Osteoblast (primary cell): ENCODE data around the gene TENM4. TPM values are rescaled to one million over a fixed set of nuclear protein-coding genes. Genes with fewer than 3 reads are reported as not detected.

Experiments
- DNase-seq: peaks from one replicate; pipeline ENCODE4 v3.0.0; 2011; ENCODE audit warnings: low spot score, mixed read lengths; ENCODE audit not compliant: insufficient read length; ENCODE audit errors: missing footprints
- H2AFZ ChIP-seq: 2 replicates; pipeline ENCODE4 v1.6.0; 2011; ENCODE audit warnings: mild to moderate bottlenecking, low read length
- H3K27ac ChIP-seq: 2 replicates; pipeline ENCODE4 v1.5.1; 2011; ENCODE audit warnings: mild to moderate bottlenecking, low read depth, low read length, moderate library complexity
- H3K27me3 ChIP-seq: 2 replicates; pipeline ENCODE4 v1.6.0; 2012; ENCODE audit warnings: mild to moderate bottlenecking, control low read depth, inconsistent platforms, low read length, moderate library complexity; ENCODE audit not compliant: insufficient read depth
- H3K36me3 ChIP-seq: 2 replicates; pipeline ENCODE4 v1.5.1; 2011; ENCODE audit warnings: mild to moderate bottlenecking, low read length, control low read depth, moderate library complexity; ENCODE audit not compliant: insufficient read depth
- H3K4me1 ChIP-seq: 2 replicates; pipeline ENCODE4 v1.5.1; 2011; ENCODE audit warnings: mild to moderate bottlenecking, low read length, control low read depth, moderate library complexity; ENCODE audit not compliant: insufficient read depth
- H3K4me2 ChIP-seq: 2 replicates; pipeline ENCODE4 v1.6.0; 2011; ENCODE audit warnings: mild to moderate bottlenecking, low read length; ENCODE audit not compliant: insufficient read depth
- H3K4me3 ChIP-seq: fragments of 200-600 bp; sonication (generic); 3 replicates; pipeline ENCODE4 v1.5.1; 2012; ENCODE audit warnings: mild to moderate bottlenecking, low read length, inconsistent platforms; ENCODE audit not compliant: insufficient read depth
- H3K79me2 ChIP-seq: 2 replicates; pipeline ENCODE4 v1.6.0; 2012; ENCODE audit warnings: mild to moderate bottlenecking, low read length, control low read depth, inconsistent platforms; ENCODE audit not compliant: insufficient read depth
- H3K9me3 ChIP-seq: 2 replicates; pipeline ENCODE4 v1.5.1; 2011; ENCODE audit warnings: low read depth, low read length, control low read depth
- H4K20me1 ChIP-seq: 2 replicates; pipeline ENCODE4 v1.6.0; 2012; ENCODE audit warnings: mild to moderate bottlenecking, low read length, control low read depth; ENCODE audit not compliant: insufficient read depth
- total RNA-seq: library from RNA; depleted of rRNA; stranded (reverse); fragments of >200 nt; gene quantifications from 2 replicates; pipeline ENCODE4 v1.2.3, GENCODE V29; 2012
- TF ChIP-seq, protein P1 (sequence below): IDR thresholded peaks from 2 replicates; pipeline ENCODE4 v1.5.1; 2011; ENCODE audit warnings: mild to moderate bottlenecking, low read depth, low read length, moderate library complexity; ENCODE audit errors: extremely low read depth

TENM4 gene
- total RNA-seq, 1 donor = 63.3 TPM

DNA sequence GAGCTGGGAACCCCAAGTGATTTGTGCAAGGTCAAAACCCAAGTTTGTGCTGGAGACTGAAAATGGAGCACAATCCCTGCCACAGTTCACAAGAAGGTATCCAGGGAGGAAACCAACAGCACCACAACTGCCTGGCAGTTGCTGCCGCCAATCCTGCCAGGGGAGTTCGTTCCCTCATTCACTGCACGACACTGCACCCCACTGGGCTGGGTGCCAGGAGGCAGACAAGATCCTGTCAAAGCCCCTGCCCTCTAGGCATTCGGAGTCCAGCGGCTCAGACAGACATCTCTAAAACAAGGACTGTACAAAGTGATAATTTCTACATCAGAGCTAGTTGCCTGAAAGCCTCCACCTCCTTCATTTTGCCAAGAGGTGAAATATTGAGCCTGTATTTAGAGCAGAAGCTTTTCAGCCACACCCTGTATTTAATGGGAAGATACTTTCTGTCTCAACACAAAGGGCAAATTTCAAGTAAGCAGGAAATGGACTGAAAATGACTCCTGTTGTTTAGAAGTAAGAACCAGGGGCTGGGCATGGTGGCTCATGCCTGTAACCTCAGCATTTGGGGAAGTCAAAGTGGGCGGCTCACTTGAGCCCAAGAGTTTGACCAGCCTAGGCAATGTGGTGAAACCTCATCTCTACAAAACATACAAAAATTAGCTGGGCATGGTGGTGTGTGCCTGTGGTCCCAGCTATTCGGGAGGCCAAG, 588.8 kb downstream of the TENM4 start:
- no peaks in the 10 kb centered on the region for H3K79me2 ChIP-seq
- no peak overlapping the region for H3K27ac ChIP-seq
- no peaks in the 10 kb centered on the region for H3K9me3 ChIP-seq
- no peak overlapping the region for H3K4me3 ChIP-seq
- TF ChIP-seq, protein P1, sequence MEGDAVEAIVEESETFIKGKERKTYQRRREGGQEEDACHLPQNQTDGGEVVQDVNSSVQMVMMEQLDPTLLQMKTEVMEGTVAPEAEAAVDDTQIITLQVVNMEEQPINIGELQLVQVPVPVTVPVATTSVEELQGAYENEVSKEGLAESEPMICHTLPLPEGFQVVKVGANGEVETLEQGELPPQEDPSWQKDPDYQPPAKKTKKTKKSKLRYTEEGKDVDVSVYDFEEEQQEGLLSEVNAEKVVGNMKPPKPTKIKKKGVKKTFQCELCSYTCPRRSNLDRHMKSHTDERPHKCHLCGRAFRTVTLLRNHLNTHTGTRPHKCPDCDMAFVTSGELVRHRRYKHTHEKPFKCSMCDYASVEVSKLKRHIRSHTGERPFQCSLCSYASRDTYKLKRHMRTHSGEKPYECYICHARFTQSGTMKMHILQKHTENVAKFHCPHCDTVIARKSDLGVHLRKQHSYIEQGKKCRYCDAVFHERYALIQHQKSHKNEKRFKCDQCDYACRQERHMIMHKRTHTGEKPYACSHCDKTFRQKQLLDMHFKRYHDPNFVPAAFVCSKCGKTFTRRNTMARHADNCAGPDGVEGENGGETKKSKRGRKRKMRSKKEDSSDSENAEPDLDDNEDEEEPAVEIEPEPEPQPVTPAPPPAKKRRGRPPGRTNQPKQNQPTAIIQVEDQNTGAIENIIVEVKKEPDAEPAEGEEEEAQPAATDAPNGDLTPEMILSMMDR = no peak
- DNase-seq = no peak
- H3K27me3 ChIP-seq = no peaks in the 10 kb centered on the region
- H4K20me1 ChIP-seq = no peaks in the 10 kb centered on the region
- H3K4me1 ChIP-seq = no peaks in the 10 kb centered on the region
- H2AFZ ChIP-seq = no peak overlapping the region
- no peak overlapping the region for H3K4me2 ChIP-seq
- H3K36me3 ChIP-seq = no peaks in the 10 kb centered on the region

DNA sequence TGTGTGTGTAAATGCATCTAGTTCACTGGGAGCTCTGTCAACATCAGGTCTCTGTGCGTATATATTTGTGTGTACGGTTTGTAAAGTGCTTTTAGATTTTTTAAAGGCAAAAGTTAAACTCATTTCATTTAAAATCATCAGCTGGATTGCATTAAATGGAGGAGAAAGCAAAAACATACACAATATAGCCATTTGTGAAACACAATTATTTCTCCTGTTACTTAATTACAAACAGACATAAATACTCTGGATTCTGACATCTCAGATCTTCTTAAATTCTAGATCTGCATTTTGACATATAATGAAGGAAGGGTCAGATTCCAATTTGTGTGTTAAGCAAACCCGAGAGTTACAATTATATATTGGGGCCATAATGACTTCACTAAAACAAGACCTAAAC, 590.8 kb downstream of the TENM4 start:
- TF ChIP-seq, protein P1 = no peak
- no peak overlapping the region for H3K27ac ChIP-seq
- no peaks in the 10 kb centered on the region for H3K27me3 ChIP-seq
- no peaks in the 10 kb centered on the region for H3K4me1 ChIP-seq
- H3K4me2 ChIP-seq = no peak overlapping the region
- H3K4me3 ChIP-seq = no peak overlapping the region
- DNase-seq = no peak
- no peaks in the 10 kb centered on the region for H3K36me3 ChIP-seq
- H3K9me3 ChIP-seq = no peaks in the 10 kb centered on the region
- no peak overlapping the region for H2AFZ ChIP-seq
- H3K79me2 ChIP-seq = no peaks in the 10 kb centered on the region
- no peaks in the 10 kb centered on the region for H4K20me1 ChIP-seq

DNA sequence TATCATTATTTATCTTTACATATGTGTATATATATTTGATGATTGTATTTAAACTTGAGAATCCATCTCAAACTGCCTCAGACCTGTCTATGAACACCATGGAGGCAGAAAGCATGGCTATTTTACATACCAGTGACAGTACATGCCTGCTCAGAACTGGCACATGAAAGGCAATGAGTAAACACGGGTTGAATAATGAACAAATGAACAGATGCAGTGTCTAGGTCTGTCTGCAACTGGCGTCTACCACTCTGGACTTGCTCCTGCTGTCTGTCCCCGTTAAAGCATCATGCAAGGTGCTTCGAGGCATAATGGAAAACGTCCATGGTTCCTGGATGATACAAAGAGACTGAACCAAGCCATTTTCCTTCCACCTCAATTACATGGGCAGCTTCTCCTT, 594.6 kb downstream of the TENM4 start:
- Histone ChIP-seq H3K79me2 (no peaks in the 10 kb centered on the region), H3K36me3 (no peaks in the 10 kb centered on the region), H3K4me1 (peaks cover 4% of the 10 kb centered on the region), H3K4me3 (no peak overlapping the region), H3K27ac (no peak overlapping the region), H3K27me3 (no peaks in the 10 kb centered on the region), H3K4me2 (no peak overlapping the region), H3K9me3 (no peaks in the 10 kb centered on the region), H2AFZ (no peak overlapping the region), H4K20me1 (no peaks in the 10 kb centered on the region)
- TF ChIP-seq, protein P1 = no peak
- DNase-seq = no peak

DNA sequence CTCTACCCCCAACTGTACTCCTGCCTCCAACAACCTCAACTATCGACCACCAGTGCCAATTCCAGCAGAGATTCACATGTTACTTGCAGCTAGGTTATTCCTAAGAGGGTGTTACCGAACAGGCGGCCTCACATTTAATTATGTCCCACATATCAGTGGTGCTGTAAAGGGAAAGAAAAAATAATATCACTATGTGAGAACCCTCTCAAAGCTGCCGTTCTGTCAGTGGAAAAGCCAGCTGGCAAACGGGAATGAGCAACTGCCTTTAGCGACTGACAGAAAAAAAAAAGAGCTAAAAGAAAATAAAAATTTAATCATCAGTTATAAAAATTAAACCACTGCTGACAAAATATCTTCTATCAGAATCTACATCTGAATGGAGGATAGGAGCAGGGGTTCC, 595.3 kb downstream of the TENM4 start:
- Histone ChIP-seq H3K4me2 (no peak overlapping the region), H3K27ac (no peak overlapping the region), H3K36me3 (no peaks in the 10 kb centered on the region), H4K20me1 (no peaks in the 10 kb centered on the region), H3K79me2 (no peaks in the 10 kb centered on the region), H3K4me1 (peaks cover 12% of the 10 kb centered on the region), H3K4me3 (no peak overlapping the region), H2AFZ (no peak overlapping the region), H3K9me3 (no peaks in the 10 kb centered on the region), H3K27me3 (no peaks in the 10 kb centered on the region)
- TF ChIP-seq, protein P1 = no peak
- no peak for DNase-seq
